CD1c-positive myeloid dendritic cell (primary cell): ENCODE measurements around the gene CETP.
A peak's percentile ranks its signal among the peaks of the same experiment; 100 is the strongest.
"Not testable (repeated sequence)": the region's sequence is repeated elsewhere in the genome, so short reads cannot be mapped to it uniquely, and the experiment has no call there.

Source experiments
- DNase-seq: peaks from one replicate; pipeline ENCODE4 v3.0.0-alpha.2; 2016; ENCODE audit errors: extremely low spot score

Gene CETP

DNA sequence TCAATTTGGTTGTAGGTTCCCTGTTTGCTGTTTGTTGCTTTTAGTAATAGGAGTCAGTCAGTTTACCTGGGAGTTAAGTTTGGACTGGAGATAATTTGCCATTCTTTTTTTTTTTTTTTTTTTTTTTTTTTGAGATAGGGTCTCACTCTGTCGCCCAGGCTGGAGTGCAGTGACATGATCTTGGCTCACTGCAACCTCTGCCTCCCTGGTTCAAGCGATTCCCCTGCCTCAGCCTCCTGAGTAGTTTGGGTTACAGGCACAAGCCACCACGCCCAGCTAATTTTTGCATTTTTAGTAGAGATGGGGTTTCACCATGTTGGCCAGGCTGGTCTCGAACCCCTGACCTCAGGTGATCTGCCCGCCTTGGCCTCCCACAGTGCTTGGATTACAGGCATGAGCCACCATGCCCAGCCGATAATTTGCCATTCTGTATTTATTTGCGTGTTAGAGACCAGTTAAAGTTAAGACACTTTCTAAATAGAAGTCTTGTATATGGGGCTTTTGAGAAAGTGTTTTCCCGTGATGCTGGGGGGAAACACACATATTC lies 27.1 kb upstream of the CETP start:
- not testable (repeated sequence) for DNase-seq

DNA sequence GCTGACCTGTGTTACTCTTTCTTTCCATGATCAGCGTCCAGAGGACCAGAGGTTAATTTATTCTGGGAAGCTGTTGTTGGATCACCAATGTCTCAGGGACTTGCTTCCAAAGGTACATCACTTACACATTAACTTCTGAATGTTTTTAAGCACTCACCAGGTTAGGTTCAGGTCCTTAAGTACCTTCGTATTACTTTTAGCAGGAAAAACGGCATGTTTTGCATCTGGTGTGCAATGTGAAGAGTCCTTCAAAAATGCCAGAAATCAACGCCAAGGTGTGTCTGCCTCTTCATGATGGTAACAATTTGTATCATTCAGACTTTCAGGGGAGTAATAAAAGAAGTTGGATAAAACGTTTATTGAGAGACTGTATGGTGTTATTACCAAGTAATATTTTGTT lies 26.5 kb upstream of the CETP start:
- no peak for DNase-seq

DNA sequence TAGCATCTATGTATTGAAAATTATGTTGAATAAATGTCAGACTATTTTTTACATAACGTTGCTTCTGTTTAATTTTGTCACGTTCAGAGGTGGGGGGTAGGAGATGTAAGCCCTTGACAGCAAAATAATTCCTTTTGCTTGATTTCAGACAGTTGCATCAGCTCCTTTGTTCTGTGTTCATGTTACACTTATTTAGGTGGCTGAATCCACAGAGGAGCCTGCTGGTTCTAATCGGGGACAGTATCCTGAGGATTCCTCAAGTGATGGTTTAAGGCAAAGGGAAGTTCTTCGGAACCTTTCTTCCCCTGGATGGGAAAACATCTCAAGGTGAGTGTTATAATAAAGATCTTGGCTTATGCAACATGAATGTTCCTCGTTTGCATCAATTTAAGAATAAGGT lies 25.3 kb upstream of the CETP start:
- DNase-seq, result no peak

GRCh38 chr16:56936950-56937349 lies 24.8 kb upstream of the CETP start:
- DNase-seq, result no peak

- no peak for DNase-seq
Measured at GRCh38 chr16:56938664-56939513, 22.9 kb upstream of the CETP start.

GRCh38 chr16:56939801-56940200 lies 21.9 kb upstream of the CETP start:
- no peak for DNase-seq

DNA sequence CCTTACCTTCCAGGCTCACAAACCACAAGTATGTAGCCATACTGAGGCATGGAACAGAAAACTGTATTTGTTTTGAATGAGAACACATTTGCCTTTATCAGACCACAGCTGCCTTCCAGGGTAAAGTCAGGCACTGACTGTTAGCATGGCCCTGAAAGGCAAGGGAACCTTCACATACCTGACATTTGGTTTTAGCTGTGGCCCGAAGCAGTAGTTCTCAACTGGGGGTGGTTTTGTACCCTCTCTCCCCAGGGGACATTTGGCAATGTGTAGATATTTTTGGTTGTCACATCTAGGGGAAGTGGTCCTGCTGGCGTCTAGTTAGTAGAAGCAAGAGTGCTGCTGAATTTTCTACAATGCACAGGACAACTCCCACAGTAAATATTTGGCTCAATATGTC lies 20.7 kb upstream of the CETP start:
- no peak for DNase-seq

- no peak for DNase-seq
Measured at GRCh38 chr16:56941856-56942331, 19.9 kb upstream of the CETP start.

GRCh38 chr16:56943761-56944375 lies 17.9 kb upstream of the CETP start:
- no peak for DNase-seq

DNA sequence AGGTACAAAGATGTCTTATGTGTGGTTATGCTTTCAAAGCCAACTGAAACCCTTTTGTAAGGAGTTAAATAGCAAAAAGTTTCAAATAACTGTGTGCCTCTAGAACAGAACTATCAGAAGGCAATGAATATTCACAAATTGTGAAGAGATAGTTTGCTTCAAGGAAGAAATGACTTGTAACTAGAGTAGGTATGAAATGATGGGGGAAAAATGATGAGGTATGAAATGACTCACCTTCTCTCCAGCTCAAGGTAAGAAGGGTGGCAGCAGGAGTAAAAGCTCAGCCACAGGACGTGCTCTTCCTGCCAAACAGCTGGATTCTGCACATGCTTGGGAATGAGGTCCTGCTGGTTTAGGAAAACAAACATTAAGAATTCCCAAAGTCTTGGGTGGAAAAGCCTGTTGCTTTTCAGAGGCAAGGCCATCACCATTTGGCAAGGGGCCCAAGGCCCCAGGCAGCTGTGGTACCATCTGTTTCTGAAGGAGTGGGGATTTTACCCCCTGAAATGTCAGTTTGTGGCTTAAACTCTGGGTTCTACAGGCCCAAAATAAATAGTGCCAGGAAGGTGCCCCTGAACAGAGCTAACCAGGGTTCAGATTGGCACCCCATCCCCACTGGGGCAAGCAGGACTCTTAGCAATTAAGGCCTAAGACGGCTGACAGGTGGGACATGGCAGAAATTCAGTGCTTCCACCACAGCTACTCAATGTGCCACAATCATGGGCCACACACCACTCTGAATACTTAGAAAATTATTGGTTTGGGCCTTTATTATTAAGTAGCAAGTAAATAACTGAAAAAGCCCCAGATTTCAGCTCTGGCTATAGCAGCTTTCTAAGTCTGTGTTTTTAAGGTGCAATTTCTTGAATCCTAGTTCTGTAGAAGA lies 16.6 kb upstream of the CETP start:
- no peak for DNase-seq

GRCh38 chr16:56945847-56946527 lies 15.8 kb upstream of the CETP start:
- DNase-seq, result no peak

DNA sequence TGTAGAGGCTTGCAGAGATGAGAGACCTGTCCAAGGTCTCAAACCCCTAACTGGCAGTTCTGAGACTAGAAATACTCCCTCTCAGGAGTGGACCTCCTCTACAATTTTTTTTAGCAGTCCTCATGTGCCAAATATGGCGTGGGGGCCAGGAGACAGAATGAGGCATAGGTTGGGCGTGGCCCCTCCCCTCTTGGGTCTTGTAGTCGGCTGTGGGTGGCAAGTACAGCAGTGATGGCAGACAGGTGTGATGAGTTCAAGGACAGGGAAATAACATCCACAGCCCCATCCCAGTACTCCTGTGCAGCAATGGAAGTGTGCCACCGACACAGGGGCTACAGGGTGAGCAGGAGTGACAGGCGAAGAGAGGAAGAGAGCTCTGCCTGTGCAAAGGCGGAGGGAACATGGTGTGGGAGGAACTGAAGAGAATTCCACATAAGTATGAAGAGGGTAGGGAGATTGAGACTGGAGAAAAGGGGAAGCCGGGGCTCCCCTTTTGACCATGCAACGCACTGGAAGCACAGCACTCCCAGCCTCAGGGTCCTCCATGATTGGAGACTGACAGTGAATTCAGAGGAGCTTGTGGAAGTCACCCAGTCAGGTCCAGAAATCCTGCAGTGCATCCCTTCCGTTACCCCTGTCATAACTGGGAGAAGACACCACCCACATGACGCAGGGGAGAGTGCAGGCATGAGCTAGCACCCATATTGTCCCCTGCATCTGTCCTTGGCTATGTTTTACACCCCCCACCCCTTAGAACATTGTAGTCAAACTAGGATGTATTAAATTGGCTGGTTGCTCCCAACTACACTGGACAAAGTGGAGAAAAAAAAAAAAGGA lies 14.8 kb upstream of the CETP start:
- DNase-seq, result peak; percentile 69

DNA sequence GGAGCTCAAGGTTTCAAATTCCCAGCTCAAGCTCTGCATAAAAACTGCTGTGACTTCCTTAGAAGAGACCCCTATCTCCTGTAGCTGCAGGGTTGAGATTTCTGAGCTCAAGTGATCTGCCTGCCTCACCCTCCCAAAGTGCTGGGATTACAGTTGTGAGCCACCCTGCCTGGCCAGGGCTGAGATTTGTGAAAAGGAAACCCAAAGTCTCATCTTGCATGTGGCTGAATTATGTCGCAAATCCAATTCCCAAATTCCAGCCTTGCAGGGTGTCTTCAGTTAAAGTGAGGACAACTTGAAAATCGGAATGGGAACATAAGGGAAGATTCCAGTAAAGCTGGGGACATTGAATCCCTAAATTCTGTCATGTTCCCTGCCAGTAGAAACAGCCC lies 14.2 kb upstream of the CETP start:
- DNase-seq, result no peak

DNA sequence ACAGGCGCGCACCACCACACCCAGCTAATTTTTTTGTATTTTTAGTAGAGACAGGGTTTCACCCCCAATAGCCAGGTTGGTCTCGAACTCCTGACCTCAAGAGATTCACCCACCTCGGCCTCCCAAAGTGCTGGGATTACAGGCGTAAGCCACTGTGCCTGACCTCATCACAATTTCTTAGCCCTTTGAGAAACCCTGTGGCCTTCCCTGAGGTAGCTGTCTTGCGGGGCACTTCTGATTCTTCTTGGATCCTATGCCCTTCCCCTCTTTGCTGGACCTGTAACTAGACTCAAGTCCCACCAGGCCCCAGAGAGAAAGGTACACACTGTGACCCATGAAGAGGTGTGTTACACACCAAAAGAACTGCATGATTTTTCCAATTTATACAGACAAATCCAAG lies 13.5 kb upstream of the CETP start:
- no peak for DNase-seq

GRCh38 chr16:56950051-56950450 lies 11.7 kb upstream of the CETP start:
- no peak for DNase-seq

- DNase-seq, result no peak
Measured at GRCh38 chr16:56950455-56950854, 11.3 kb upstream of the CETP start.

GRCh38 chr16:56950881-56951771 lies 10.6 kb upstream of the CETP start:
- peak; percentile 95 for DNase-seq

DNA sequence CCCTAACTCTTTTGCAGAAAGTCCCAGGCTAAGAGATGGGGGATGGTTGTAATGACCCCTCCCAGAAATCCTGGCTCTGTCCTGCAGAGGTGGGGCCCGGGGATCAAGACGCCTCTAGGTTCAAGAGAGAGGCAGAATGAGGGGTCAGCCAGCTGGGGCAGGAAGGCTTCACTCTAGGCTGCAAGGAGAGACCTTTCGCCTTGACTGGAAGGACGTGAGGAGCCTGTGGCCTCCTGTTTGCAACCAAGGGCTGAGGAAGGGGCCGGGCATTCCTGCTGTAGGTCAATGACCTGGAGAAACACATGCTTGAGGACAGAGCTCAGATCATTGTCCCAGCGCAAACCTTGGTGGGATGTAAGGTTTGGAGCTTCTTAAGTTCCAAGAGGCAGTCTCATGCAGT lies 8.7 kb upstream of the CETP start:
- no peak for DNase-seq

DNA sequence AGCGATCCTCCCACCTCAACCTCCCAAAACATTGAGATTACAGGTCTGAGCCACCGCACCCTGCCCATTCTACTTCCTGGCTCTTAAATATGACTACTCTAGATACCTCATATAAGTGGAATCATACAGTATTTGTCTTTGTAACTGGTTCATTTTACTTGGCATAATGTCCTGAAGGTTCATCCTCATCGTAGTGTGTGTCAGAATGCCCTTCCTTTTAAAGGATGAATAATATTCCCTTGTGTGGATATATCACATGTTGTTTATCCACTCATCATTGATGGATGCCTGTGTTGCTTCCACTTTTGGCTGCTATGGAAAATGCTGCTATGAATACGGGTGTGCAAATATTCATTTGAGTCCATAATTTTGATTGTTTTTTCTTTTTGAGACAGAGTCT lies 5.7 kb upstream of the CETP start:
- no peak for DNase-seq

DNA sequence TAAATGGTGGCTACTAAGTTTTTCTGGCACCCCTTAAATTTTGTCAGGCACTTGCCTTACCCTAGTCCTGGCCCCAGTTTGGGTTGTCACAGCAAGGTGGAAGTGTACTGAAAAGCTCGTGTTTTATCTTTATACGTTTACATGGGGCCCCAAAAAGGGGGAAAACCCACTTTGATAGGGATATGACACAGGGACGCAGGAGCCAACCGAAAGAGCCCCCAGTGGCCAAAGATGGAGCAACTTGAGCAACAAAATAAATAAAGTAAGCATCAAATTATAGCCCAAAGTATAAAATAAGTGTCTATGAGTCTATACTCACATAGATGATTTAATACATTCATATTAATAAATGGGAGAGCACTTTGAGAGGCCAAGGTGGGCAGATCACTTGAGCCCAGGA lies 5.0 kb upstream of the CETP start:
- no peak for DNase-seq
